PC-3 (cell line): ENCODE measurements around the gene FAM83F. TPM values are rescaled to one million over a fixed set of nuclear protein-coding genes. Genes with fewer than 3 reads are reported as not detected.

ENCODE experiments used
- ATAC-seq: fragments of 200-7000 bp; cut with Tn5 transposase; 2 replicates; pipeline ENCODE4 v1.9.1; 2020; ENCODE audit warnings: mild to moderate bottlenecking, moderate library complexity
- BruUV-seq: library from RNA; stranded (reverse); fragments of 400-500 nt; replicated peaks from 2 replicates; lab custom pipeline; 2021; lab: Mats Ljungman, UMichigan
- CTCF ChIA-PET: fragments of 300-600 bp; sonication (Branson Sonifier 250); formaldehyde crosslinking; loops from one replicate; lab custom pipeline; 2022; ENCODE audit warnings: antibody characterized with exemption; lab: Charles Lee
- POLR2A ChIA-PET: fragments of 300-600 bp; sonication (Branson Sonifier 250); formaldehyde crosslinking; loops from one replicate; lab custom pipeline; 2022; ENCODE audit warnings: antibody characterized with exemption; ENCODE audit not compliant: unreplicated experiment; lab: Charles Lee
- DNase-seq: peaks from one replicate; pipeline ENCODE4 v3.0.0-alpha.2; 2015
- H2AFZ ChIP-seq: fragments of 300-600 bp; sonication (generic); 2 replicates; pipeline ENCODE4 v1.6.0; 2016; ENCODE audit warnings: antibody characterized with exemption, low read length
- H3F3A ChIP-seq: fragments of 300-600 bp; sonication (generic); one replicate; pipeline ENCODE4 v1.6.0; 2017; ENCODE audit warnings: antibody characterized with exemption, low read length, control low read depth, mild to moderate bottlenecking; ENCODE audit not compliant: unreplicated experiment
- H3K27ac ChIP-seq: fragments of 300-600 bp; sonication (generic); 2 replicates; pipeline ENCODE4 v1.5.1; 2016; ENCODE audit warnings: mild to moderate bottlenecking, low read length
- H3K27me3 ChIP-seq: fragments of 300-600 bp; sonication (generic); 2 replicates; pipeline ENCODE4 v1.6.1; 2016; ENCODE audit warnings: low read length, mixed read lengths
- H3K36me3 ChIP-seq: fragments of 300-600 bp; sonication (generic); 2 replicates; pipeline ENCODE4 v1.6.1; 2016; ENCODE audit warnings: low read depth, mixed run types, low read length, mixed read lengths
- H3K4me1 ChIP-seq: fragments of 300-600 bp; sonication (generic); 2 replicates; pipeline ENCODE4 v1.5.1; 2016; ENCODE audit warnings: low read length; ENCODE audit not compliant: insufficient read depth
- H3K4me2 ChIP-seq: fragments of 300-600 bp; sonication (generic); 2 replicates; pipeline ENCODE4 v1.6.0; 2016; ENCODE audit warnings: low read length
- H3K4me3 ChIP-seq: fragments of 300-600 bp; sonication (generic); 2 replicates; pipeline ENCODE4 v1.5.1; 2016; ENCODE audit warnings: mild to moderate bottlenecking, low read length, mixed read lengths
- H3K79me2 ChIP-seq: fragments of 300-600 bp; sonication (generic); 2 replicates; pipeline ENCODE4 v1.6.1; 2017; ENCODE audit warnings: low read length, mixed read lengths
- H3K9ac ChIP-seq: fragments of 300-600 bp; sonication (generic); 2 replicates; pipeline ENCODE4 v1.6.0; 2016; ENCODE audit warnings: mild to moderate bottlenecking, low read length
- H3K9me2 ChIP-seq: fragments of 300-600 bp; sonication (generic); replicated peaks from 2 replicates; pipeline ENCODE4 v1.6.1; 2016; ENCODE audit warnings: mixed run types, low read length, mixed read lengths
- H3K9me3 ChIP-seq: fragments of 300-600 bp; sonication (generic); 2 replicates; pipeline ENCODE4 v1.6.1; 2016; ENCODE audit warnings: low read length, mixed read lengths
- H4K20me1 ChIP-seq: fragments of 300-600 bp; sonication (generic); 2 replicates; pipeline ENCODE4 v1.6.1; 2016; ENCODE audit warnings: low read length, mixed read lengths
- CTCF ChIP-seq: fragments of 300-600 bp; sonication (generic); conservative IDR thresholded peaks from 2 replicates; pipeline ENCODE4 v1.5.1; 2017; ENCODE audit warnings: antibody characterized with exemption, low read depth, mild to moderate bottlenecking, low read length
- EZH2 ChIP-seq: fragments of 300-600 bp; sonication (generic); IDR thresholded peaks from one replicate; pipeline ENCODE4 v1.6.1; 2017; ENCODE audit warnings: antibody characterized with exemption, mild to moderate bottlenecking, low read length; ENCODE audit not compliant: unreplicated experiment
- EZH2phosphoT487 ChIP-seq: fragments of 300-600 bp; sonication (generic); IDR thresholded peaks from 2 replicates; pipeline ENCODE4 v1.6.1; 2018; ENCODE audit warnings: mild to moderate bottlenecking, antibody characterized with exemption, low read length, borderline replicate concordance
- intact Hi-C: fragments of 100-400 bp; cut with micrococcal nuclease; formaldehyde crosslinking; loops from 2 replicates; pipeline ENCODE4 v1.9.0; 2023
- total RNA-seq: library from RNA; depleted of rRNA; stranded (reverse); fragments of >200 nt; gene quantifications from 2 replicates; pipeline ENCODE4 v1.2.3, GENCODE V29; 2014

FAM83F gene
- total RNA-seq, 1 experiment from 2014 or later, result 5.5 TPM

- Histone ChIP-seq H3K9me3 (no peaks in the 10 kb centered on the region), H2AFZ (no peak overlapping the region), H3K4me3 (no peak overlapping the region), H4K20me1 (no peaks in the 10 kb centered on the region), H3K9me2 (no peaks in the 10 kb centered on the region), H3K4me2 (no peak overlapping the region), H3K36me3 (no peaks in the 10 kb centered on the region), H3K4me1 (0 out of 2 replicates have a peak, but pooled peaks cover 4% of the 10 kb centered on the region), H3K27ac (no peak overlapping the region), H3K9ac (no peak overlapping the region), H3F3A (no peaks in the 10 kb centered on the region), H3K79me2 (no peaks in the 10 kb centered on the region), H3K27me3 (no peaks in the 10 kb centered on the region)
- POLR2A ChIA-PET, result no interaction called here
- no TSS peak for BruUV-seq
- no peak for TF ChIP-seq EZH2
- TF ChIP-seq CTCF, result no peak
- no peak for TF ChIP-seq EZH2phosphoT487
- intact Hi-C loops, result no loop called here
- ATAC-seq (no peak), DNase-seq (no peak)
- CTCF ChIA-PET, result no interaction called here
Observed at GRCh38 chr22:40015358-40015976, 20.7 kb downstream of the FAM83F start.

- TF ChIP-seq EZH2phosphoT487 (no peak), CTCF (no peak), EZH2 (no peak)
- Histone ChIP-seq H3F3A (no peaks in the 10 kb centered on the region), H3K27ac (no peak overlapping the region), H3K36me3 (no peaks in the 10 kb centered on the region), H3K4me1 (0 out of 2 replicates have a peak, but pooled peaks cover 4% of the 10 kb centered on the region), H3K4me3 (no peak overlapping the region), H3K27me3 (no peaks in the 10 kb centered on the region), H3K4me2 (no peak overlapping the region), H2AFZ (no peak overlapping the region), H3K79me2 (no peaks in the 10 kb centered on the region), H3K9ac (no peak overlapping the region), H3K9me2 (no peaks in the 10 kb centered on the region), H3K9me3 (no peaks in the 10 kb centered on the region), H4K20me1 (no peaks in the 10 kb centered on the region)
- ATAC-seq (no peak), DNase-seq (no peak)
- no TSS peak for BruUV-seq
- intact Hi-C loops, result no loop called here
- CTCF ChIA-PET, result no interaction called here
- POLR2A ChIA-PET, result no interaction called here
Observed at GRCh38 chr22:40018051-40018450, 23.3 kb downstream of the FAM83F start.

- ChIA-PET CTCF (no interaction called here), POLR2A (no interaction called here)
- Histone ChIP-seq H3K9ac (no peak overlapping the region), H3K4me1 (0 out of 2 replicates have a peak, but pooled peaks cover 4% of the 10 kb centered on the region), H3K4me3 (no peak overlapping the region), H3K9me2 (no peaks in the 10 kb centered on the region), H2AFZ (no peak overlapping the region), H3K27me3 (no peaks in the 10 kb centered on the region), H3K79me2 (no peaks in the 10 kb centered on the region), H4K20me1 (no peaks in the 10 kb centered on the region), H3K36me3 (no peaks in the 10 kb centered on the region), H3K9me3 (no peaks in the 10 kb centered on the region), H3F3A (no peaks in the 10 kb centered on the region), H3K27ac (no peak overlapping the region), H3K4me2 (no peak overlapping the region)
- ATAC-seq (no peak), DNase-seq (no peak)
- no TSS peak for BruUV-seq
- TF ChIP-seq EZH2, result no peak
- TF ChIP-seq EZH2phosphoT487, result no peak
- TF ChIP-seq CTCF, result no peak
- intact Hi-C loops, result no loop called here
Observed at GRCh38 chr22:40019100-40019499, 24.3 kb downstream of the FAM83F start.
